Esophagus squamous epithelium (tissue), 5 donors: Measurements from ENCODE around the gene MEIS1. TPM values are rescaled to one million over a fixed set of nuclear protein-coding genes. Genes with fewer than 3 reads are reported as not detected.

Experiments
- DNase-seq: peaks from one replicate; lab custom pipeline; 2025; lab: John Stamatoyannopoulos, UW
- H3K27ac ChIP-seq, 4 donors: fragments of 200-600 bp; sonication (generic); one replicate each; pipeline ENCODE4 v1.5.1; 2016 to 2019; ENCODE audit warnings: mild to moderate bottlenecking in 1 of 4
- H3K27me3 ChIP-seq, 4 donors: fragments of 200-600 bp; sonication (generic); 1 replicate in 3 of 4; 2 replicates in 1 of 4; pipeline versions ENCODE4 v1.5.1 to v1.6.0; 2017 to 2021; ENCODE audit warnings: antibody characterized with exemption in 1 of 4
- H3K36me3 ChIP-seq, 3 donors: fragments of 200-600 bp; sonication (generic); one replicate each; pipeline ENCODE4 v1.5.1; 2016 to 2019
- H3K4me1 ChIP-seq, 3 donors: fragments of 200-600 bp; sonication (generic); one replicate each; pipeline ENCODE4 v1.5.1; 2017 to 2019
- H3K4me3 ChIP-seq, 4 donors: fragments of 200-600 bp; sonication (generic); 1 replicate in 3 of 4; 2 replicates in 1 of 4; pipeline ENCODE4 v1.5.1; 2016 to 2019; ENCODE audit warnings: mild to moderate bottlenecking in 2 of 4, moderate library complexity in 1 of 4
- H3K9me3 ChIP-seq, 3 donors: fragments of 200-600 bp; sonication (generic); one replicate each; pipeline ENCODE4 v1.5.1; 2016 to 2019
- CTCF ChIP-seq, 6 experiments: fragments of 450-650 bp in 4 of 6; fragments of 200-600 bp in 2 of 6; sonication (generic) in 2 of 6; IDR thresholded peaks; one replicate each; pipeline ENCODE4 v1.5.1; 2016 to 2019; ENCODE audit warnings: antibody characterized with exemption in 6 of 6, mild to moderate bottlenecking in 4 of 6, moderate library complexity in 4 of 6
- POLR2A ChIP-seq, 4 donors: fragments of 450-650 bp; IDR thresholded peaks; one replicate each; pipeline ENCODE4 v1.6.1; 2017; ENCODE audit warnings: antibody characterized with exemption in 4 of 4, mild to moderate bottlenecking in 4 of 4, moderate library complexity in 3 of 4
- WGBS, 2 donors: methylation state at CpG; one replicate each; pipeline ENCODE4 v1.1.5; 2018; 5-methylcytosine and 5-hydroxymethylcytosine counted together
- intact Hi-C: fragments of 100-400 bp; cut with DNase I; formaldehyde crosslinking; loops from one replicate; pipeline ENCODE4 v1.15.0; 2022
- total RNA-seq, 4 donors: library from RNA; depleted of rRNA; stranded (reverse); fragments of >200 nt; gene quantifications; one replicate each; pipeline ENCODE4 v1.1.0, GENCODE V29; 2016
- donor health status: DM: yes; HTN: yes; CAD: no.

MEIS1 gene
- total RNA-seq, 4 donors from 2014 or later, result 17.8 to 56.1 (median 28.5) TPM

GRCh38 chr2:66506265-66506664, 71.3 kb downstream of the MEIS1 start:
- Histone ChIP-seq H3K36me3 (peaks cover 0 to 32% (median 0%) of the 10 kb centered on the region in 3 donors), H3K4me1 (peaks cover 12 to 58% (median 18%) of the 10 kb centered on the region in 3 donors), H3K27ac (peak overlapping the region in 1 of 4 donors; percentile 39), H3K27me3 (no peaks in the 10 kb centered on the region), H3K9me3 (no peaks in the 10 kb centered on the region), H3K4me3 (no peak overlapping the region)
- DNase-seq, result no peak
- no peak for TF ChIP-seq POLR2A (IDR thresholded peaks at IDR 0.05)
- no peak for TF ChIP-seq CTCF (IDR thresholded peaks at IDR 0.05)
- intact Hi-C loops, result no loop called here
- 67 to 88% methylated on average over 4 to 5 of the region's 5 CpGs for WGBS, 2 donors

- Histone ChIP-seq H3K27ac (peak overlapping the region in 2 of 4 donors; percentile 39 to 46), H3K4me1 (peaks cover 12 to 67% (median 21%) of the 10 kb centered on the region in 3 donors), H3K4me3 (no peak overlapping the region), H3K9me3 (no peaks in the 10 kb centered on the region), H3K27me3 (no peaks in the 10 kb centered on the region), H3K36me3 (peaks cover 0 to 33% (median 0%) of the 10 kb centered on the region in 3 donors)
- TF ChIP-seq POLR2A (IDR thresholded peaks at IDR 0.05) (no peak), CTCF (IDR thresholded peaks at IDR 0.05) (no peak)
- intact Hi-C loops, result no loop called here
- no peak for DNase-seq
- WGBS, 2 donors, result 54 to 56% methylated on average over 9 to 12 of the region's 13 CpGs
Measured at GRCh38 chr2:66507673-66508201, 72.8 kb downstream of the MEIS1 start.

GRCh38 chr2:66508484-66509071, 73.7 kb downstream of the MEIS1 start:
- no peak for DNase-seq
- Histone ChIP-seq H3K27ac (peak overlapping the region in 3 of 4 donors; percentile 2 to 39 (median 6)), H3K9me3 (no peaks in the 10 kb centered on the region), H3K36me3 (peaks cover 0 to 25% (median 0%) of the 10 kb centered on the region in 3 donors), H3K4me3 (peak overlapping the region in 2 of 4 donors; percentile 4 to 38), H3K27me3 (no peaks in the 10 kb centered on the region), H3K4me1 (peaks cover 12 to 72% (median 21%) of the 10 kb centered on the region in 3 donors)
- 40 to 45% methylated on average over 11 to 15 of the region's 17 CpGs for WGBS, 2 donors
- intact Hi-C loops, result no loop called here
- TF ChIP-seq POLR2A (IDR thresholded peaks at IDR 0.05) (no peak), CTCF (IDR thresholded peaks at IDR 0.05) (no peak)

GRCh38 chr2:66509326-66509811, 74.4 kb downstream of the MEIS1 start:
- Histone ChIP-seq H3K4me3 (no peak overlapping the region), H3K9me3 (no peaks in the 10 kb centered on the region), H3K27ac (peak overlapping the region in 1 of 4 donors; percentile 39), H3K4me1 (peaks cover 12 to 74% (median 21%) of the 10 kb centered on the region in 3 donors), H3K36me3 (peaks cover 0 to 21% (median 0%) of the 10 kb centered on the region in 3 donors), H3K27me3 (no peaks in the 10 kb centered on the region)
- DNase-seq, result no peak
- TF ChIP-seq CTCF (IDR thresholded peaks at IDR 0.05) (no peak), POLR2A (IDR thresholded peaks at IDR 0.05) (no peak)
- intact Hi-C loops, result no loop called here
- 46 to 47% methylated on average over 1 of the region's 1 CpG for WGBS, 2 donors

- H3K4me1 ChIP-seq, result peaks cover 9 to 66% (median 31%) of the 10 kb centered on the region in 3 donors
- no peak overlapping the region for H3K4me3 ChIP-seq
- no peaks in the 10 kb centered on the region for H3K9me3 ChIP-seq
- no peaks in the 10 kb centered on the region for H3K27me3 ChIP-seq
- TF ChIP-seq CTCF (IDR thresholded peaks at IDR 0.05) (no peak), POLR2A (IDR thresholded peaks at IDR 0.05) (no peak)
- H3K27ac ChIP-seq, result no peak overlapping the region
- DNase-seq, result no peak
- H3K36me3 ChIP-seq, result peaks cover 0 to 34% (median 0%) of the 10 kb centered on the region in 3 donors
- intact Hi-C loops, result no loop called here
Measured at GRCh38 chr2:66512626-66513025, 77.7 kb downstream of the MEIS1 start.
